Loucy (cell line): Measurements from ENCODE around the gene EFNA5.

Experiments used
- EZH2phosphoT487 ChIP-seq: fragments of 200-600 bp; IDR thresholded peaks from 2 replicates; pipeline ENCODE4 v1.6.1; 2018; ENCODE audit warnings: antibody characterized with exemption, mild to moderate bottlenecking, moderate library complexity, borderline replicate concordance
- TF ChIP-seq, protein P1 (sequence below): fragments of 200-600 bp; sonication (generic); conservative IDR thresholded peaks from 2 replicates; pipeline ENCODE4 v1.5.1; 2014; ENCODE audit warnings: mild to moderate bottlenecking, antibody characterized with exemption, low read length

DNA sequence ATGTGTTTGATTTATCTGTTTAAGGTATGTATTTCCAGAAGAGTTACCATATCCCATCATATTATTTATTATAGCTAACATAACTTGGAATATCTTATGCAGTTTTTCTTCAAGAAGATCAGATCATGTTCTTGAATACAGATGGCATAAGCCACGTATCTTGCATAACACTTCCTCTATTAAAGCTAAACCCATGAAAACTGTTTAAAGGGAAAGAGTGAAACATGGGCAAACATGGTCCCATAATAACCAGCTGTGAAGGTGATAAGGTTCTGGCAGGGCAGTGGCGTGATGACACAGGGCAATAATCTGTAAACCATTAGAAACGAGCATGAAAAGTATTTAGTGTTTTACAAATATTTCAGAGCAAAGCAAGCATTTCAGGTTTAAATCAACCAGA, 34.2 kb downstream of the EFNA5 start:
- TF ChIP-seq, protein P1, sequence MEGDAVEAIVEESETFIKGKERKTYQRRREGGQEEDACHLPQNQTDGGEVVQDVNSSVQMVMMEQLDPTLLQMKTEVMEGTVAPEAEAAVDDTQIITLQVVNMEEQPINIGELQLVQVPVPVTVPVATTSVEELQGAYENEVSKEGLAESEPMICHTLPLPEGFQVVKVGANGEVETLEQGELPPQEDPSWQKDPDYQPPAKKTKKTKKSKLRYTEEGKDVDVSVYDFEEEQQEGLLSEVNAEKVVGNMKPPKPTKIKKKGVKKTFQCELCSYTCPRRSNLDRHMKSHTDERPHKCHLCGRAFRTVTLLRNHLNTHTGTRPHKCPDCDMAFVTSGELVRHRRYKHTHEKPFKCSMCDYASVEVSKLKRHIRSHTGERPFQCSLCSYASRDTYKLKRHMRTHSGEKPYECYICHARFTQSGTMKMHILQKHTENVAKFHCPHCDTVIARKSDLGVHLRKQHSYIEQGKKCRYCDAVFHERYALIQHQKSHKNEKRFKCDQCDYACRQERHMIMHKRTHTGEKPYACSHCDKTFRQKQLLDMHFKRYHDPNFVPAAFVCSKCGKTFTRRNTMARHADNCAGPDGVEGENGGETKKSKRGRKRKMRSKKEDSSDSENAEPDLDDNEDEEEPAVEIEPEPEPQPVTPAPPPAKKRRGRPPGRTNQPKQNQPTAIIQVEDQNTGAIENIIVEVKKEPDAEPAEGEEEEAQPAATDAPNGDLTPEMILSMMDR = no peak
- TF ChIP-seq EZH2phosphoT487 = no peak
